Measurements from ENCODE around the gene RAB3C.

Gene RAB3C

GRCh38 chr5:58735637-58736036 is 152.8 kb downstream of the RAB3C start:
- TF ChIP-seq CTCF (IDR thresholded peaks at IDR 0.05; ENCODE audit: low read depth, low read length) = no peak
- no peak overlapping the region for H3K4me3 ChIP-seq (ENCODE audit: low read depth, low read length)

GRCh38 chr5:58736214-58736613 is 153.3 kb downstream of the RAB3C start:
- H3K4me3 ChIP-seq (ENCODE audit: low read depth, low read length) = no peak overlapping the region
- TF ChIP-seq CTCF (IDR thresholded peaks at IDR 0.05; ENCODE audit: low read depth, low read length) = no peak

GRCh38 chr5:58737671-58738070 is 154.8 kb downstream of the RAB3C start:
- no peak overlapping the region for H3K4me3 ChIP-seq (ENCODE audit: low read depth, low read length)
- no peak for TF ChIP-seq CTCF (IDR thresholded peaks at IDR 0.05; ENCODE audit: low read depth, low read length)

GRCh38 chr5:58738336-58738735 is 155.5 kb downstream of the RAB3C start:
- H3K4me3 ChIP-seq (ENCODE audit: low read depth, low read length) = no peak overlapping the region

GRCh38 chr5:58739051-58739450 is 156.2 kb downstream of the RAB3C start:
- no peak for TF ChIP-seq CTCF (IDR thresholded peaks at IDR 0.05; ENCODE audit: low read depth, low read length)
- no peak overlapping the region for H3K4me3 ChIP-seq (ENCODE audit: low read depth, low read length)

More at GRCh38 chr5:58738336-58738735, 155.5 kb downstream of the RAB3C start:
- no peak for TF ChIP-seq CTCF (IDR thresholded peaks at IDR 0.05; ENCODE audit: low read depth, low read length)

GRCh38 chr5:58740956-58741355 is 158.1 kb downstream of the RAB3C start:
- no peak overlapping the region for H3K4me3 ChIP-seq (ENCODE audit: low read depth, low read length)
- no peak for TF ChIP-seq CTCF (IDR thresholded peaks at IDR 0.05; ENCODE audit: low read depth, low read length)

GRCh38 chr5:58745350-58745749 is 162.5 kb downstream of the RAB3C start:
- TF ChIP-seq CTCF (IDR thresholded peaks at IDR 0.05; ENCODE audit: low read depth, low read length) = no peak

More at GRCh38 chr5:58745350-58745749, 162.5 kb downstream of the RAB3C start:
- no peak overlapping the region for H3K4me3 ChIP-seq (ENCODE audit: low read depth, low read length)

All from WI38 (cell line).